Measurements from ENCODE around the gene RORC.

RORC gene

DNA sequence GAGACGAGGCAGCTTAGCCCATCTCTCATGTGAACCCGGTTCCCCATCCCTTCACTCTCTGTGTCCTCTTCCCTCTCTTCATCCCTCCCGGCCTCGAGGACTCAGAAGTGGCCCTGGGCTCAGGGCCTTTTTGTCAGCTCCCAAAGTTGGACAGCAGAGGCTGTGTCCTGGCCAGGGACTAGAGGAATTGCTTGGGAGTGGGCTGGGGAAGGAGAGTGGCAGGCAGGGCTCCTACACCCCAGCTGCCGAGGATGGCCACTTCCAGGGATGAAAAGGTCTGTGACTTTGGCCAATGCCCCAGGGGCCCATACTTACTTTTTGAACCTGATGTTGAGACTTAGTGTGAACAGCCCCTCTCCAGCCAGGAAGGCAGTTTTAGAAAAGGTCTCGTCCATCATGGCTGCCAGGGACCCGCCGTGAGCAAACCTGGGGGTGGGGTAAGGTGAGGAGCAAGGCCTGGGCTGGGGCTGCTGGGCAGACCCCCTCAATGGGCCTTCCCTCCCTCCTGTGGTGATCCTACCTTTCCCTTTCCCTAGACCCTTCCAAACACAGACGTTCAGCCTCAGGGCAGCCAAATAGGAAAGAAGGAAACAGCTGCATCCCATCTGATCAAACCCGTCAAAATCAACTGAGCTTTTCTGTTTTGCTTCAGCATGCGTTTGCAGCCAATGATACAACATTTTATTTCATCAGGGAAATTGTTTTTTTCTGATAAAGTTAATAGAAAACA, 16.4 kb upstream of the RORC start:
- DNase-seq (ENCODE audit: low spot score): peak; percentile 34

DNA sequence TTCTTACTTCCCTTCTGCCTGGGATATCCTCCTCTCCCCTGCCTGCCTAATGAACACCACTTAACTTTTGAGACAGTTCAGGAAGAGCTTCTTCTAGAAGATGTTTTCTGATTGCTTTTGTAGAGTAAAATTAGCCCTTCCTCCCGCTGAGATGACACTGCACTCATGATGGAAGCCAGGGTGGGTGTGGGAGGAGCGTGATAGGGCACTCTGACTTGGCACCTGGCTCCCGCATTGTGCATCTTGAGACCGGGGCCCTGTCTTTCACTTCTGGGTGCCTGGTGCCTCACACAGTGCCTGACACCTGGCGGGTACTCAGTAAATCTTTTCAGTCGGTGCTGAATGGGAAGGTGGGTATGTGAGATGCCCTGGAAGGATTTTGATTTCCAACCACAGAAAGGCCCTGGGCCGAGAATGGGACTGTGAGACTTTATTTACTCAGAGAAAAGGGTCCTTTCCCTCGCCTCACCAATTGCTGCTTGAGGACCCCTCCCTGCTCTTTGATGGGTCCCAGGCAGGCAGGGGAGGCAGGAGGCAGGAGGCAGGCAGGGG, 15.2 kb upstream of the RORC start:
- peak; percentile 18 for DNase-seq (ENCODE audit: low spot score)

DNA sequence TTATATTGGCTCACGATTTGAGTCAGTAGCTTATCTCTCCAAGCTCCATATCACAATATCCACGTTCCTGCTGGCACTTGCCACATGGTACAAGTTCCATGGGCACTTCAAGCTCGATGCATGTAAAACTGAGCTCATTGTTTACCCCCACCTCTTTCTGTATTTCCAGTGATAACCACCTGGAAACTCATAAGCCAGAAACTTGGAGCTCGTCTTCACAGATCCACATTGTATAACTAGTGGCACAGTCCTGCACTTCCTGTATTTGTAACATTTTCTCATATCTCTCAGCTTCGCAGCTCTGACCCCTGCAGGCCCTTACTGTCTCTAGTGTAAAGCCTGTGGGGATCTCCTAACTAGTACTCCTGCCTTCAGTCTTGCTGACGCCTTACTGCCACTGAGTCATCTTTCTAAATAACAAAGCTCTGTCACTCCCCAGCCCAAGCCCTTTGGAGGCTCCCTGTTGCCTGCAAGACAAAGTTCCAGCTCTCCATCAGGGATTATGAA, 14.5 kb upstream of the RORC start:
- DNase-seq (ENCODE audit: low spot score): peak; percentile 18

DNA sequence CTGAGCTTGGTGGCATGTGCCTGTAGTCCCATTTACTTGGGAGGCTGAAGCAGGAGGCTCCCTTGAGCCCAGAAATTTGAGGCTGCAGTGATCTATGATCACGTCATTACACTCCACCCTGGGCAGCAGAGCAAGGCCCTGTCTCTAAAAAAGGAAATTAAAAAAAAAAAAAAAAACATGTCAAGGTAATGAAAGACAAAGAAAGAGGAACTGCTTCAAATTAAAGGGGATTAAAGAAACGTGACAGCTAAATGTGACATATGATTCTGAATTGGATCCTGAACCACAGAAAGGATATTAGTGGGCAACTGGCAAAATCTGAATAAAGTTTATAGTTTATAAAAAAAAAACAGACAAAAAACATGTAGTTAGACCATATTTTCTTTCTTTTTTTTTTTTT, 11.8 kb upstream of the RORC start:
- no peak for DNase-seq (ENCODE audit: low spot score)

DNA sequence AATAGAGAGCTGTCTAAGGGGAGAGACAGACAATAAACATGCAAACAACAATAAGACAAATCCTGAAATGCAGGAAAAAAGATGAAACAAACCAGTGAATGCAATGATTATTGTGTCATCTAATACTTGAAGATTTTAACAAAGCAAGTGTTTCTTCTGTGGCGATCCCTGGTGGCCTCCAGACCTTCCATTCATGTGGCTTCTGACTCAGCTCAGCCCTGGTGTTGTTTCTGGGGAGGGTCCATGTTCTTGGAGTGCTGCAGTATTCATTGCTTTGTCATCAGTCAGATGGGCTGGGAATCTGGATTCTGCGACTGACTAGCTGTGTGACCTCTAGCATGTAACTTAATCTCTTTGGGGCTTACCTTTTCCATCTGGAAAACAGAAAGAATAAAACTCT, 9.5 kb upstream of the RORC start:
- no peak for DNase-seq (ENCODE audit: low spot score)

DNA sequence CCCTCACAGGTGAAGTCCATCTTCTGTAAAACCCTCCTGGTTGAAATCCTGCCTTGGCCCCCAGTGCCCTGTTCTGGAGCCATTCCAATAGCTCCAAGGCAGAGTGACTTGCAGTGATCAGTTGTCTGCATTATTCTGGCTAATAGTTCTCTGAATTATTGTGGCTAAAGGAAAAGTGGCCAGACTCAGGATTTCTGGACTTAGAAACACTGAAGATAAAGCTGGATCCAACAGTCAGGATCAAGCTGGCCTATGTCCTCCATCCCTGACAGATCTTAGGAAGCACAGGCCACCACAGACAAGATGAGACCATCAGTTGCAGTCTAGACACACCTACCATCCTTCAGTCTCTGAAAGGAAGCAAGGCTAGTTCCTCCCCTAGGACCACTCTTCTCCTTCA, 8.8 kb upstream of the RORC start:
- DNase-seq (ENCODE audit: low spot score): no peak

DNA sequence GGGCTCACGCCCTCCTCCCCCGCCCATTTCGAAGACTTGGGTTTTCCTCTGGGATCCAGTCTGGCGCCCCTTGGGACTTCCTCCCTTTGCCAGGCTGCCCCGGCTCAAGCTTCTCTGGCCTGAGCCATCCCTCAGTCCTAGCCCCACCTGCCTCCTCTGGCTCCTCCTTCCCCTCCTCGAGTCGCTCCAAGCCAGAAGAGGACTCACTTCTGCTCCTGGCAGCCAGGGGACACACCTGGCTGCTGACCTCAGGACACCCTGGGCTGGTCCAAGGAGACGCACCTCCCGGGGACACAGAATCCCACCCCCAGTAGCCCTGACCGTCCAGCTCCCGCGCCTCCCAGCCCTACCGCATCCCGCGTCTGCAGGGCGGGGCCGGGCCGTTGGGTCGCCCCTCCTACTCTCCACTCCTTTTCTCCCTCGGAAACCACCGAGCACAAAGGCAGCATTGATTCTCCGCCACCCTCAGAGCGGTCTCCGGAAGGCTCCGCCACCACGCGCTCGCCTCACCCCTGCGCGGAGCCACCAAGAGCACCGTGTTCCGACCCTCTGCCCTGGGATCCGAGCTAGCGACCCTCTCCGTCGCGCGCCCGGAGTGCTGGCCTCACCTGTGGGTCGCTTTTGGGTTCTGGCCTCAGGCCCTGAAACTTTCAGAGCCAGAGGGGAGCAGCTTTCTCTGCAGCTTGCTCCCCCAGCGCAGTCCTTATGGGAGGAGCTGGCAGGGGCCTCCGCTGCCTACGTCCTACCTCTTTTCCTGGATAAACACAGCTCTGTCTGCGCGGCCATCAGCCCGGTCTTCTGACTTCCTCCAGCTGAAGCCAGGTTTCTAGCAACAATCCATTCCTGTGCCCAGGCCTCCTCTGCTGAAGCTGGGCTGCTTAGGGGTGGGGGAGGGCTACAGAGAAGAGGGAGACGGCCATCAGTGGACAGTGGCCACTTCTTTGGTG, 8.1 kb upstream of the RORC start, which contains the start of gene C2CD4D:
C2CD4D (minus strand) TSS at position 364 of the 947 bp plus-strand sequence. CDS start 831 bp downstream, outside the sequence.
- peak; percentile 71 for DNase-seq (ENCODE audit: low spot score)

DNA sequence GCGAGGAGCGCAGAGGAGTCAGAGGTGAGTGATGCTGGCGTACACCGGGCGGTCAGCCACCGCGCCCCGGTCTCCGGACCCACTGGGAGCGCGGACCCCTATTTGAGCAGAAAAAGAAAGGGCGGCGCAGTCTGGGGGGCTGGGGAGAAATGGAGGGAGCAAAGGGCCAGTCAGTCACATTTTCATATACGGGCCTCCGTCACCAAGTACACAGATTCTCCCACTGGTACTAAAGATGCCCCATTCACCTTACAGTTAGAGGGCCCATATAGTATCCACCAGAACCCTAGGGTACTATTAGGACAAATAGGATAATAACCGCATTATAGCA, 7.4 kb upstream of the RORC start:
- no peak for DNase-seq (ENCODE audit: low spot score)

DNA sequence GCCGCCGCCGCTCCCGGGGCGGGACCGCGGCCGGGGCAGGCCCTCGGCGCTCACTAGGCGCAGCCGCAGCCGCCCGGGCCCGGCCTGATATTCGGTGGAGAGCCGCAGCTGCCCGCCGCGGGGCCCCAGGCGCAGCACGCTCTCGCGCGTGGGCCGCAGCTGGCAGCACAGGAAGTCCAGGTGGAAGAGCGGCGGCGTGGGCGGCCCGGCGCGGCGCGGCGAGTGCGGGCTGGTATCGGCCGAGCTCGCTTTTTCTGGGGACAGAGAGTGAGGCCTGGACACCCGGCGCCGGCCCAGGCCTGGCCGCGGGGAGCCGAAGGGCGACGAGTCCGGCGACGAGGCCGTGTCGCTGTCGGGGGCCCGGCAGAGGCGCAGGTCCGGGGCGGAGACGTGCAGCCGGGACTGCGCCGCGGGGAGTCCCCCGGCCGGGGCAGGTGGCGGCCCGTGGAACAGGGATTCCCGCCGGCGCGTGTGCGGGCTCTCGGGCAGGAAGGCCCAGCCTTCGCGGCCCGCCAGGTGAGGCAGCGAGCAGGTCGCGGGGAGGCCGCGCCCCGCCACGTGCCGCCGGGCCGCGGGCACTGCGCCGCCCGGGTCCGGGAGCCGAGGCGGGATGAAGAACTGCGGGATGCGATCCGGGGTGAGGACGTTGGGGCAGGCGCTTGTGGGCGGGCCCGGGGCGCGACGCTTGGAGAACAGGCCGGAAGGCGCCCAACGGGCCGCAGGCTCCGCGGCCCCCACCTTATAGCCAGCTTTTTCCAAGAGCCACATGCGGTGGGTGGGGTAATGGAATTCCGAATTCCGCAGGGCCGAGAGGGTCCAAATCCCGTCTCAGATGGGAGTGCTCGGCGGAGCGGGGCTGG, 6.8 kb upstream of the RORC start:
- peak; percentile 78 for DNase-seq (ENCODE audit: low spot score)

DNA sequence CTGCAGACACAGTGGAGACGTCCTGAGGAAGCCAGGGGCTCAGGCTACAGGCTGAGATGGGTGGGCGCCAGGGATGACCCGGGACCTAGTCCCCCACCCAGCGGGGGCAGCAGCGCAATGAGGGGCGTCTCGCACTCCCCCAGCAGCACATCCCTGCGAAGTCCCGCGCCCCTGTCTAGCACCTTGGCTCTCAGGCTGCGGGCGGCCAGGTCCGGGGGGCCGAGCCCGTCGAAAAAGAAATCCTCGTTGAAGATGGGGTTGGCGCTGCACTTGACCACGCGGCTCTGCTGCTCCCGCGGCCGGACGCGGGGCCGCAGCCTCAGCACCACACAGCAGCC, 6.3 kb upstream of the RORC start:
- DNase-seq (ENCODE audit: low spot score): no peak

DNA sequence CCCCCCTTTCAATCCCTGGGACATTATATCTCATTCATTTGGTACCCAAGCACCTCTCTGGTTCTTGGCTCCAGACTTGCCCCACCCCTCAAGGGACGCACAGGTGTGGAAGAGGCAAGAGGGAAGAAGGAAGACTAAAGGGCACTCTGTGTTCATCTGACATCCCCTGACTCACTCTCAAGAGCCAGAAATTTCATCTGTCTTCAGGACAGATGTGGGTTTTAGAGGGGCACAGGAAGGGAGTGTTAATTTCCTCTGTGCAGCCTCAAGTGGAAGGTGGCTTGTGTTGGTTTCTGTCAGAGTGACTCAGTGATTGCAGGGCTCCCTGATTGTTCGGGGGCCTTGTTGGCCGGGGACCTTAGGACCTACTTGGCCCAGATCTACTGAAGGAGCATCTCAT, 5.6 kb upstream of the RORC start:
- DNase-seq (ENCODE audit: low spot score): no peak

DNA sequence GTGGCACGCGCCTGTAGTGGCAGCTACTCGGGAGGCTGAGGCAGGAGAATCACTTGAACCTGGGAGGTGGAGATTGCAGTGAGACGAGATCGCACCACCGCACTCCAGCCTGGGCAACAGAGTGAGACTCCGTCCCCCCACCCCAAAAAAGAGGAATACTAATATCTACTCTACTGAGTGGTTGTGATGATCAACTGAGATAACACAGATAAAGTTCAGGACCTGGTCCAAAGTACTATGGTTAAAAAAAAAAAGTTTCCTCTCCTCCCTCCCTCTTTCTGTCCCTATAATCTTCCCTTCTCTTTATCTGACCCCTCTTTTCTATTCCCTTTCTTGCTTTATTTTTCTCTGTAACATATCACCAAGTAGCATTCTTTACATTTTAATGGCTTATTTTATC, 4.0 kb upstream of the RORC start:
- no peak for DNase-seq (ENCODE audit: low spot score)

DNA sequence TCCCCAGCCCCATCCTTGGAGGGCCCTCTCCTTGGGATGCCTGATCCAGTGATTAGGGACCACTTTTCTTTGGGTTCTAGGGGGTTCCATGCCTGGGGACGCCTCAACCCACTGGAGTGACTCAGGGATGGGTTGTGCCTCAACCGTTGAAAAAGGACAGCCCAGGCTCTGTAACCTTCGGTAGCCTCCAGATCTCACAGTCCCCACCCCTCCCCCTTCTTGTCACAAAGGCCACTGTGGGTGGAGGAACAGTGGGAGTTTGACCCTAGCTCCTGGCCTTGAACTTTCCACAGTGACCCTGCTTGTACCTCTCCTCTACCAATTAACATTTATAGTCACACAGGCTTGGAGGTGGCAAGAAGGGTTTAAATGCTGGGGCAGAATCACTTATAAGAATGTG, 2.6 kb upstream of the RORC start:
- no peak for DNase-seq (ENCODE audit: low spot score)

DNA sequence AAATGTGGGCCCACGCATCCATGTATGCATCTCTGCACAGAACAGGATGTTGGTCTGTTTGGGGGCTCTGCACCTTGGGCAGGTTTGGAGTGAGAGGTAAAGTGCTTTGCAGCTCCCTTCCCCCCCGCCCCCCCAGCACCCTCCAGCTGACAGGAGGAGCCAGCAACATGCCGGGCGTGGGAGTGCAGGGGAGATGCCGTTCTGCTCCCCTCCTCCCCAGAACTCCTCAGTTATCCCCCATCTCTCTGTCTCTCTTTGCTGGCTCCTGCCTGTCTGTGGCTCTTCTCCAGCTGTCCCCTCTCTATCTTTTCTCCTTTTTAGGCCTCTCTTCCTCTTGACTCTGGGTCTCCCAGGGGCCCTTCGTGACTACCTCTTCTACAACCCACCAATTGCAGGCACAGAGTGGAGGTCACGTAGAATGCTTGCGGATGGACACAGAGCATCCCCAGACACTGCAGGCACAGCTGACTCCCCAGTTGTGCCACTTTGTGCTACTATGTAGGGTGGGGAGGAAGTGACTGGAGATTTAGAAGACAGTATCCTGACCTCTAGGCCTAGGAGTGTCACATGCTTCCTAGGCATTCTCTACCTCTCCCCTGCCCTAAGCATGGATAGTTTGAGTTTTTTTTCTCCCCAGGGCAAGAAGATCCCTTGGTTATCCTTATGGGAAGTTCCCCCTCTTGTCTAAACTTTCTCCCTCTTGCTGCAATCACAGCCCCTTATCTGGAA, 1.7 kb upstream of the RORC start:
- DNase-seq (ENCODE audit: low spot score): no peak

DNA sequence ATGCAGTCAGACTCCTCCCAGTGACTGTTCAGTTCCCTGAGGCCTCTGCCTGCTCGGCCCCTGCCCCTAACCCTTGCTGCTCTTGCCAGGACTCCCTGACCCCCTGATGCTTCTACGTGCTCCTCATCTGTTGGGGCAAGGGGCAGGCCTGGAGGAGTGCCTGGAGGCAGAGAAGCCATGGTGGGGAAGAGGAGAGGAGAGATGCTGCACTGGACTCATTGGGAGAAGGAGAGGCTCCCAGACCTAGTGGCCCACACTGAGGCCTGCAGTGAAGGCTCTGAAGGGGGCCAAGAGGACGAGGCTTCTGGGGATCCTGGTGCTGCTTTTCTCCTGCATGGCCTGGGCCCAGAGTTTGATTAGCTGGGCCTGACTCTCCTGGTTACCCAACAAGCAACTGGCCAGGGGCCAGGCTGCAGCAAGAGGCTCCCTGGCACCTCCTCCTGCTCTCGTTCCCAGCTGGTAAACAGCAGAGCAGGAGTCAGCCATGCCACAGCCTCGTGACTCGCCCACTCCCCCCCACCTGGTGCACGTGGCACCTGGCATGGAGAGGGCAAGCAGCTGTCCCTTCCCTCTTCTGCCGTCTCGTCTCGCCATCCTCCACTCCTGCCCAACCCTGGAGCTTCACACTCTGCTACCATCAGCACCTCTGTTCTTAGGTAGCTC, 847 bp upstream of the RORC start:
- no peak for DNase-seq (ENCODE audit: low spot score)

DNA sequence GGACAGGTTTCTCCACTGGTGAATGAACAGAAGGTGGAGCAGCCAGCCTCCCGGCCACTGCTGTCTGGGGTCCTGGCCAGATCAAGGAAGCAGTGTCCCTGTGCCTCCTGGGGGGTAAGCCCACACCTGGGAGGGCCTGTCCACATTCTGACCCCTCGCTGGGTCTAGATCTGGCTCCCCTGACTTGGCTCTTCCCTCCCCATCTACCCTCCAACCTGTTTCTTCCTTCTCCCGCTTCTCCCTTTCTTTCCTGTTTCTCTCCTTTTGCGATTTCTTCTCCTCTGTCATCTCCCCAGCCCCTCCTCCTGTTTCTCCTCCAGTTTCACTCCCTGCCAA, 378 bp downstream of the RORC start:
- no peak for DNase-seq (ENCODE audit: low spot score)

DNA sequence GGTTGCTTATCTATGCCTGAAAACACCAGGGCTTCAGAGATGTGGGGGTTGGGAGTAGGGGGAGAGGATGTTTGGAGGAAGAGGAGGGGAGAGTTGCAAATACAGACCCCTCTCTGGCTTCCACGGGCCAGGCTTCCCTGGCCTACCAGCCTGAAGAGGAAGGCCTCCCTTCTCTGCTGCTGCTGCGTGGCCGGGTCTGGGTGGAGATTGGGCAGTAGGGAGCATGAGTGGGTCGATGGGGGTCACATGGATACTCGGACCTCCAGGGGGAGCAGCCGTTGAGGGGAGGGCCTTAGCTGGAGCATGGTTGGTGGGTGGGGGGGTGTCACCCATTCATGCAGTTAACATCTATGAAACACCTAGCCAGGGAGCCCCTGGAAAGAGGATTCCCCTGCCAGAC, 1.5 kb downstream of the RORC start:
- no peak for DNase-seq (ENCODE audit: low spot score)

DNA sequence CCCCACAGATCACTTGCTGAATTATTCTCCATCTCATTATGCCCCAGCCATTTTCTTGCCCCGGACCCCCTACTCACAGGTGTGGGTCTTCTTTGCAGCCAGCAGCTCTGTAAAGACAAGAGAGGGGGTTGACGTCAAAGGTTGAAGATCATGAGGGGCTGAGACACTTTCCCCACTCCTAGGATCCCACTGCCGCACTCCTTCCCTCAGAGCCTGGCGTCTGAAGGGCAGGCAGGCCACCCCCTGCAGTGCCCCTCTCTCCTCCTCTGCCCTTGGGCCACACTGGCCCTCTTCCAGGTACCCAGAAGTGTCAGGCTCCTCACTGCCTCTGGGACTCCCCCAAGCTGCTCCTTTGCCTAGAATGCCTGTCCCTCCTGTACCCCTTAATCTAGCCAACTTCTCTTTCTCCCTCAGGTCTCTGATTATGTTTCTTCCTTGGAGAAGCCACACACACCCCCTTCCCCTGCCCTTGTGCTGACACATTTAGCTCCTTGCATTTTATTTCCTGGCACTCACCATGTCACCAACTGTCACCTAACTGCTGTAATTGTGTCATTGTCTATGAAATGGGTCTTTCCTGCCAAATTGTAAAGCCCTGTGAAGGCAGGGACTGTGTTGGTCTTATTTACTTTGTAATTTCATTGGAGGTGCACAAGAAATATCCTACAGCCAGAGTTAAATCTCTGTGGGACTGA, 2.1 kb downstream of the RORC start:
- no peak for DNase-seq (ENCODE audit: low spot score)

DNA sequence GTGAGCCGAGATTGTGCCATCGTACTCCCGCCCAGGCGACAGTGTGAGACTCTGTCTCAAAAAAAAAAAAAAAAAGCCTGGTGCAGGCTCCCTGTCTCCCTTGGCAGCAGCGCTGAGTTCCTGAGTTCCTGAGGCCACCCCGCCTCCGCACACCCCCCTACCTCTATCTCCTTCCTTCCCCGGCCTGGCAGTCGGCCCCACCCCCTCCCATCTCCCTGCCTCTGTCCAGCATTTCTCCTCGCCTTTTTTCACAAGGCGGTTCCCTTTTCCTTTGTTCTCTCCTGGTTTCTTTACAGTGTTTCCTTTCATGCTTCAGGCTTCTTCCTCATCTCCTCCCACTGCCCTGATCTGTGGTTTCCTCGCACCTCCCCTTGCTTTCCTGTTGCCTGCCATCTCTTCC, 2.7 kb downstream of the RORC start:
- DNase-seq (ENCODE audit: low spot score): no peak

DNA sequence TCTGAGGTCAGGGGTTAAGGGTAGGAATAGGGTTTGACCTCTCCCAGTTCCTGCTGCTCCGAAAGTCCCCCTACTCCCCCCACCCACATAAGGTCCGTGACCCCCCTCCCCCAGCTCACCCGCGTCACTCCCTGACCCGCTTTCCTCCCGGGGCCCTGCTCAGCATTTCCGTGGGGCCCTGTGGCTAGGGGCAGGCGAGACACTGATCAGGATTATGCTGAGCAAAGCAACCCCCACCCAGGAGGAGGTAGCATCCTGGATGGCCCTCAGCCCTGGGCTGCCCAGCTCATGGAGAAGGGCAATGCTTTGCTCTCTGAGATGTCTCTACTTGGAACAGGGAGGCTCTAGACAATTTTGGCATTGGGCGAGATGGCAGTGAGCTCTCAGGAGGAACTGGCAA, 3.7 kb downstream of the RORC start:
- no peak for DNase-seq (ENCODE audit: low spot score)
